OCI-LY7 (cell line): Measurements from ENCODE around the gene C4orf50. TPM values are rescaled to one million over a fixed set of nuclear protein-coding genes. Genes with fewer than 3 reads are reported as not detected.

Experiments
- BruUV-seq: library from RNA; stranded (reverse); fragments of 400-500 nt; replicated peaks from 2 replicates; lab custom pipeline; 2021; lab: Mats Ljungman, UMichigan
- CTCF ChIA-PET: fragments of 300-600 bp; sonication (Branson Sonifier 250); formaldehyde crosslinking; loops from one replicate; lab custom pipeline; 2022; ENCODE audit warnings: antibody characterized with exemption; ENCODE audit not compliant: unreplicated experiment; lab: Charles Lee
- POLR2A ChIA-PET: fragments of 300-600 bp; sonication (Branson Sonifier 250); formaldehyde crosslinking; loops from one replicate; lab custom pipeline; 2022; ENCODE audit warnings: antibody characterized with exemption; lab: Charles Lee
- DNase-seq: peaks from one replicate; pipeline ENCODE4 v3.0.0-alpha.2; 2015; ENCODE audit warnings: low spot score
- H2AFZ ChIP-seq: fragments of 200-600 bp; sonication (generic), shearing (Covaris generic); 2 replicates; pipeline ENCODE4 v1.6.1; 2014; ENCODE audit warnings: mild to moderate bottlenecking, antibody characterized with exemption, low read length, moderate library complexity
- H3K27ac ChIP-seq: fragments of 200-600 bp; sonication (generic); 2 replicates; pipeline ENCODE4 v1.5.1; 2014; ENCODE audit warnings: mixed run types, low read depth, mild to moderate bottlenecking, moderate library complexity, low read length, inconsistent platforms; ENCODE audit not compliant: poor library complexity, severe bottlenecking
- H3K36me3 ChIP-seq: fragments of 200-600 bp; sonication (generic); 2 replicates; pipeline ENCODE4 v1.6.1; 2014; ENCODE audit warnings: mild to moderate bottlenecking, antibody characterized with exemption, low read length, moderate library complexity, mixed read lengths; ENCODE audit not compliant: insufficient read depth
- H3K4me1 ChIP-seq: fragments of 200-600 bp; sonication (generic); 2 replicates; pipeline ENCODE4 v1.5.1; 2014; ENCODE audit warnings: mild to moderate bottlenecking, low read length; ENCODE audit not compliant: insufficient read depth, poor library complexity, severe bottlenecking
- H3K4me2 ChIP-seq: fragments of 200-600 bp; sonication (generic); 2 replicates; pipeline ENCODE4 v1.6.1; 2014; ENCODE audit warnings: mild to moderate bottlenecking, low read length
- H3K4me3 ChIP-seq: fragments of 200-600 bp; sonication (generic); 2 replicates; pipeline ENCODE4 v1.5.1; 2014; ENCODE audit warnings: mild to moderate bottlenecking, low read depth, low read length; ENCODE audit not compliant: poor library complexity, severe bottlenecking
- H3K79me2 ChIP-seq: fragments of 200-600 bp; sonication (generic); 2 replicates; pipeline ENCODE4 v1.6.1; 2016; ENCODE audit warnings: low read depth, mild to moderate bottlenecking, low read length, moderate library complexity, mixed read lengths; ENCODE audit not compliant: insufficient read depth
- H3K9me2 ChIP-seq: fragments of 200-600 bp; sonication (generic); 2 replicates; pipeline ENCODE4 v1.6.1; 2016; ENCODE audit warnings: mild to moderate bottlenecking, low read length, mixed read lengths; ENCODE audit not compliant: insufficient read depth
- H3K9me3 ChIP-seq: fragments of 200-600 bp; sonication (generic); 2 replicates; pipeline ENCODE4 v1.6.1; 2014; ENCODE audit warnings: mild to moderate bottlenecking, mixed run types, low read length, mixed read lengths
- H4K20me1 ChIP-seq: fragments of 200-600 bp; sonication (generic); 2 replicates; pipeline ENCODE4 v1.6.1; 2014; ENCODE audit warnings: mild to moderate bottlenecking, antibody characterized with exemption, low read length, moderate library complexity, mixed read lengths; ENCODE audit not compliant: insufficient read depth
- EZH2phosphoT487 ChIP-seq: fragments of 200-600 bp; sonication (generic); IDR thresholded peaks from 2 replicates; pipeline ENCODE4 v1.6.1; 2018; ENCODE audit warnings: low read depth, borderline replicate concordance, mild to moderate bottlenecking, mixed run types, antibody characterized with exemption, low read length, moderate library complexity, mixed read lengths
- intact Hi-C: fragments of 100-400 bp; cut with micrococcal nuclease; formaldehyde crosslinking; loops from one replicate; pipeline ENCODE4 v1.10.0; 2022; ENCODE audit not compliant: unreplicated experiment
- total RNA-seq, 2 experiments: library from RNA; depleted of rRNA in 1 of 2; stranded (reverse); fragments of >200 nt in 1 of 2; shearing (Covaris generic) in 1 of 2; gene quantifications; 2 replicates each; pipeline ENCODE4 v1.2.3, GENCODE V29; 2014 to 2022
- TF ChIP-seq, protein P1 (sequence below): fragments of 200-600 bp; sonication (generic); conservative IDR thresholded peaks from 2 replicates; pipeline ENCODE4 v1.5.1; 2014; ENCODE audit warnings: mild to moderate bottlenecking, antibody characterized with exemption, low read length, moderate library complexity, mixed read lengths

C4orf50 gene
- total RNA-seq, 2 experiments from 2014 or later, result 0.06 TPM; not detected in 1

DNA sequence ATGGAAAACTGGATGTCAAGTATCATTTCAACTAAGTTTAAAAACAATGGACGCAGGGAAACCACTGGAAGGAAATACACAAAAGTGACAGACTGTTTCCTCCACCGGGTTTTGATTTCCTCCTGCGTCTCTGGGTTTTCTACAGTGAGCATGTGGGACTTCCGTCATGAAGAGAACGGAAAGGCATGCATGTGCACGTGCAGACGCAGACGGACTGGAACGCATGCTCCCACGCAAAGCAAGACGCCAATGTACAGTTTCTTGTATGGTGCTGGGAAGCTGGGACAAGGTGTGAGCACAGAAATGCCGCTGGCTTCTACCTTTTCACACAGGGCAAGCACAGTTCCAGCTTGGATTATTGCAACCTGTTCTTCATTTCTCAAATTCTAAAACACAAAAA is 30.3 kb upstream of the C4orf50 start:
- ChIA-PET POLR2A (no interaction called here), CTCF (no interaction called here)
- intact Hi-C loops, result no loop called here
- Histone ChIP-seq H3K9me3 (no peaks in the 10 kb centered on the region), H3K4me2 (no peak overlapping the region), H3K4me3 (no peak overlapping the region), H3K4me1 (no peaks in the 10 kb centered on the region), H3K79me2 (no peaks in the 10 kb centered on the region), H2AFZ (no peak overlapping the region), H4K20me1 (no peaks in the 10 kb centered on the region), H3K27ac (no peak overlapping the region), H3K36me3 (no peaks in the 10 kb centered on the region), H3K9me2 (no peaks in the 10 kb centered on the region)
- TF ChIP-seq, protein P1, sequence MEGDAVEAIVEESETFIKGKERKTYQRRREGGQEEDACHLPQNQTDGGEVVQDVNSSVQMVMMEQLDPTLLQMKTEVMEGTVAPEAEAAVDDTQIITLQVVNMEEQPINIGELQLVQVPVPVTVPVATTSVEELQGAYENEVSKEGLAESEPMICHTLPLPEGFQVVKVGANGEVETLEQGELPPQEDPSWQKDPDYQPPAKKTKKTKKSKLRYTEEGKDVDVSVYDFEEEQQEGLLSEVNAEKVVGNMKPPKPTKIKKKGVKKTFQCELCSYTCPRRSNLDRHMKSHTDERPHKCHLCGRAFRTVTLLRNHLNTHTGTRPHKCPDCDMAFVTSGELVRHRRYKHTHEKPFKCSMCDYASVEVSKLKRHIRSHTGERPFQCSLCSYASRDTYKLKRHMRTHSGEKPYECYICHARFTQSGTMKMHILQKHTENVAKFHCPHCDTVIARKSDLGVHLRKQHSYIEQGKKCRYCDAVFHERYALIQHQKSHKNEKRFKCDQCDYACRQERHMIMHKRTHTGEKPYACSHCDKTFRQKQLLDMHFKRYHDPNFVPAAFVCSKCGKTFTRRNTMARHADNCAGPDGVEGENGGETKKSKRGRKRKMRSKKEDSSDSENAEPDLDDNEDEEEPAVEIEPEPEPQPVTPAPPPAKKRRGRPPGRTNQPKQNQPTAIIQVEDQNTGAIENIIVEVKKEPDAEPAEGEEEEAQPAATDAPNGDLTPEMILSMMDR, result no peak
- TF ChIP-seq EZH2phosphoT487, result no peak
- no peak for DNase-seq
- BruUV-seq, result no TSS peak

DNA sequence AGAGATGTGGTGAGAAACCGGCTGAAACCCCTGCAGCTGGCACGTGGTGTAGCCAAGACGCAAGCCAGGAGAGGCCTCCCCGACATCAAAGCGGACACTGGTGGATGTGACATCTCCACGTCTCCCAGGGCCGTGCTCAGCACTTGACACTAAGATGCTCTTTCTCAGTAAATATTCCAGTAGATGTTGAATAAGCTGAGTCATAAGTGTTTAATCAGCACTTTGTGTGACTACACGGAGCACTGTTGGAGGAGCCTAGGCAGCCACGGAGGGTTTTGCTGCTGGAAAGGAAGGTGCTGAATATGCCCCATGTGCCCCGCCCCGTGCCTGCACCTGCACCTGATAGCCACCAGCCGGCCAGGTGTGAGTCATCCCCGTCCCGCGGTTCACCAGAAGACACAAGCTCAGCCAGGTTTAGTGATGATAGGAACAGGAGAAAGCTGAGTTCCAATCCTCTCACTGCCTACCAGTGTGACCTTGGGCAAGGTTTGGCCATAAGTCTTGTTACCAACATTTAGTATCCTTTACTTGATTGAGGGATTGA is 29.0 kb upstream of the C4orf50 start:
- Histone ChIP-seq H3K79me2 (no peaks in the 10 kb centered on the region), H3K9me3 (no peaks in the 10 kb centered on the region), H4K20me1 (no peaks in the 10 kb centered on the region), H3K9me2 (no peaks in the 10 kb centered on the region), H3K36me3 (no peaks in the 10 kb centered on the region), H3K4me2 (no peak overlapping the region), H3K4me3 (no peak overlapping the region), H3K4me1 (no peaks in the 10 kb centered on the region), H2AFZ (no peak overlapping the region), H3K27ac (no peak overlapping the region)
- CTCF ChIA-PET, result no interaction called here
- no peak for TF ChIP-seq EZH2phosphoT487
- no TSS peak for BruUV-seq
- DNase-seq, result no peak
- intact Hi-C loops, result no loop called here
- POLR2A ChIA-PET, result no interaction called here

DNA sequence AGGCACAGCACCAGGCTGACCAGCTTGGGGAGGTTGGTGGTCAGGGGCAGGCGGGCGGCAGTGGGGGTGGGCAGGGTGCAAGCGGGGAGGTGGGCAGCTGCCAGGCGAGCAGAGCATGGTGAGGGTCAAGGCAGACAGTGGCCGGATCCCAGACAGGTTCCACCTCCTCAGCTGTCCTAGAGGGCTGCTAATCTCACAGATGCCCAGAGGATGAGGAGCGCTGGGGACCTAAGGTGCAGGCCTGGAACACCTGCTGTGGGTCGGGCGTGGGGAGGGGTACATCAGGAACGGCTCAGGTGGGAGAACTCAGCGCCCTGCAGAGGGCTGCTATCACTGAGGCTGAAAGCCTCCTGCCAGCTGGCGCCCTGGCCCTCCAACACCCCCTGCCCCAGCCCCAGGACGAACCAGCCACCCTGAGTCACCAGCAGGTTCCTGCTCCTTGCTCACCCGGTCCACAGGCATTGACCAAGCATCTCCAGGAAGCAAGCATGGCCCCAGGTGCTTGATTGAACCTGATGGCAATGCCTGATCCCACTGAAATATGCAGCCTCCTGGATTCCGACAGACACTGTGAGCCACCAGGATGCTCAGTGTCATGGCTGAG is 28.4 kb upstream of the C4orf50 start:
- Histone ChIP-seq H3K9me2 (no peaks in the 10 kb centered on the region), H2AFZ (no peak overlapping the region), H3K9me3 (no peaks in the 10 kb centered on the region), H3K4me2 (no peak overlapping the region), H3K36me3 (no peaks in the 10 kb centered on the region), H3K4me3 (no peak overlapping the region), H3K4me1 (no peaks in the 10 kb centered on the region), H4K20me1 (no peaks in the 10 kb centered on the region), H3K79me2 (no peaks in the 10 kb centered on the region), H3K27ac (no peak overlapping the region)
- intact Hi-C loops, result no loop called here
- POLR2A ChIA-PET, result no interaction called here
- CTCF ChIA-PET, result interaction anchor here (0.6 kb wide), 1 partner anchor 128 kb away, joined by 3 read pairs; no protein-coding TSS in a partner anchor
- TF ChIP-seq, protein P1, result no peak
- no peak for TF ChIP-seq EZH2phosphoT487
- no TSS peak for BruUV-seq
- DNase-seq, result no peak
